HL-60 (cell line): Measurements from ENCODE around the gene FGL2.

Source experiments
- CTCF ChIP-seq: IDR thresholded peaks from one replicate; pipeline ENCODE4 v1.5.1; 2011; ENCODE audit warnings: low read length, control low read depth, inconsistent platforms; ENCODE audit not compliant: insufficient read depth
- GABPA ChIP-seq: IDR thresholded peaks from 2 replicates; pipeline ENCODE4 v1.6.1; 2012; ENCODE audit warnings: low read depth
- POLR2AphosphoS5 ChIP-seq: IDR thresholded peaks from 2 replicates; pipeline ENCODE4 v1.6.1; 2012; ENCODE audit warnings: low read depth
- REST ChIP-seq: IDR thresholded peaks from 2 replicates; pipeline ENCODE4 v1.6.1; 2012; ENCODE audit warnings: low read depth; ENCODE audit not compliant: insufficient replicate concordance
- SPI1 ChIP-seq: IDR thresholded peaks from 2 replicates; pipeline ENCODE4 v1.6.1; 2012; ENCODE audit warnings: low read depth, mild to moderate bottlenecking, borderline replicate concordance

GRCh38 chr7:77222065-77222464, 22.4 kb upstream of the FGL2 start:
- TF ChIP-seq CTCF, result no peak
- TF ChIP-seq REST, result no peak
- no peak for TF ChIP-seq POLR2AphosphoS5
- no peak for TF ChIP-seq GABPA
- TF ChIP-seq SPI1, result peak; percentile 86; the same call in 1 of the 2 replicates
